ENCODE measurements around the gene UNC5C. TPM values are rescaled to one million over a fixed set of nuclear protein-coding genes. Genes with fewer than 3 reads are reported as not detected.

Gene UNC5C
- total and polyA plus RNA-seq, 2 of the 8 experiments (the other 6 are each of a cell fraction or from before 2014, with no cell fraction given), result 0.30 to 1.3 TPM

DNA sequence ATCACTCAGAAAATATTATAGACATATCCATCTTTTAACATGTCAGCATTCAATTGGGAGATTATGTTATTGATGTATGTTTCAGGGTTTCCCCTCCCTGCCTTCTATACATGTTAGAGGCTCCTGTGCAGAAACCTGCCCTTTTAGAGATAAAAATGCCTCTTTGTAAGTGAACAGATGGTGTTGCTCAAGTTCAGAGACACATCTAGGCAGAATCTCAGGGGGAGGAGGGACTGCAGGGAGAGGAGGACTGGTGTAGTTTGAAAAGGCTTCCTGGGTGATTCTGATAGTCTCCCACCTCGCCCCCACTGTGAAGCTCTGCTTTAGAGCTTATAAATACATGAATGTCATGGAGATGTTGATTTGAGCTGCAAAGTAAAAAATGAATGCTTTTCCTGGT lies 12.0 kb upstream of the UNC5C start:
- Histone ChIP-seq H2AK5ac (ENCODE audit: low read depth, low read length) (no peak overlapping the region), H3K4me1 (replicated peaks in 1 of 4; ENCODE audit: control insufficient read depth in 3 of 4, insufficient read depth in 4 of 4, low read length in 3 of 4) (no peaks in the 10 kb centered on the region), H3K18ac (ENCODE audit: extremely low read depth, low read length) (no peak overlapping the region), H4K8ac (ENCODE audit: extremely low read depth, insufficient read depth, low read length) (no peak overlapping the region), H2BK120ac (replicated peaks; ENCODE audit: low read depth, low read length) (no peak overlapping the region), H3K36me3 (ENCODE audit: control insufficient read depth in 2 of 4, insufficient read depth in 4 of 4, low read length in 3 of 4) (no peaks in the 10 kb centered on the region), H4K91ac (replicated peaks; ENCODE audit: insufficient read length, low read length) (no peak overlapping the region), H2AFZ (ENCODE audit: low read length) (no peak overlapping the region), H2BK20ac (ENCODE audit: low read length) (no peak overlapping the region), H3K23me2 (ENCODE audit: low read depth, low read length) (no peaks in the 10 kb centered on the region), H3K27ac (ENCODE audit: low read depth, low read length) (no peak overlapping the region), H3K56ac (replicated peaks; ENCODE audit: insufficient read length, low read depth, low read length) (no peak overlapping the region), H3K4me2 (ENCODE audit: insufficient read depth in 1 of 2, low read depth in 2 of 2, low read length in 2 of 2) (no peak overlapping the region), H3K9me3 (ENCODE audit: insufficient read depth in 2 of 2, low read depth in 1 of 2, low read length in 1 of 2) (no peaks in the 10 kb centered on the region), H3K4me3 (ENCODE audit: extremely low read depth in 1 of 4, insufficient read depth in 2 of 4, low read depth in 3 of 4, low read length in 4 of 4) (no peak overlapping the region), H2BK15ac (ENCODE audit: low read length) (no peak overlapping the region), H4K5ac (ENCODE audit: insufficient read length, low read depth, low read length) (no peak overlapping the region), H3K79me1 (ENCODE audit: low read depth, low read length) (no peaks in the 10 kb centered on the region), H2BK12ac (ENCODE audit: low read depth, low read length) (no peak overlapping the region), H3K27me3 (replicated peaks in 1 of 4; ENCODE audit: control insufficient read depth in 3 of 4, extremely low read depth in 1 of 4, insufficient read depth in 3 of 4, low read length in 3 of 4) (no peaks in the 10 kb centered on the region), H3K4ac (replicated peaks; ENCODE audit: insufficient read length, low read depth, low read length) (no peak overlapping the region), H3K79me2 (ENCODE audit: control insufficient read depth in 1 of 2, insufficient read depth in 2 of 2, low read length in 2 of 2) (no peaks in the 10 kb centered on the region), H3K23ac (ENCODE audit: insufficient read length) (no peak overlapping the region), H4K20me1 (replicated peaks in 1 of 2; ENCODE audit: control insufficient read depth in 1 of 2, insufficient read depth in 2 of 2, low read length in 2 of 2) (no peaks in the 10 kb centered on the region), H3K14ac (ENCODE audit: insufficient read length) (no peak overlapping the region), H2BK5ac (ENCODE audit: low read depth, low read length) (no peak overlapping the region), H3K9ac (replicated peaks in 1 of 4; ENCODE audit: extremely low read depth in 1 of 4, low read depth in 3 of 4, low read length in 3 of 4) (no peak overlapping the region)
- FAIRE-seq, result no peak
- ChIA-PET POLR2A (ENCODE audit: partially characterized antibody) (no interaction called here), CTCF (ENCODE audit: partially characterized antibody) (no interaction called here)
- DNase-seq (ENCODE audit: low read depth in 1 of 2, low spot score in 2 of 2), result no peak
- 83% methylated on average over 1 of the region's 1 CpG; no CpG with 5 or more reads in 1 of the 2 experiments for WGBS, 2 experiments (ENCODE audit: extremely low coverage in 1 of 2, insufficient coverage in 1 of 2, insufficient read length in 1 of 2, insufficient replicate concordance in 2 of 2, low coverage in 1 of 2, low lambda C conversion rate in 2 of 2, missing lambda C conversion rate in 1 of 2)
- TF ChIP-seq GTF2F1 (IDR thresholded peaks at IDR 0.05; ENCODE audit: borderline replicate concordance, low read depth, low read length), result no peak
- no peak for TF ChIP-seq TAF1 (IDR thresholded peaks at IDR 0.05; ENCODE audit: low read depth, low read length)
